ENCODE measurements around the gene KRTAP10-3. TPM values are rescaled to one million over a fixed set of nuclear protein-coding genes. Genes with fewer than 3 reads are reported as not detected.

Gene KRTAP10-3
- total and polyA plus RNA-seq, 2 experiments from 2014 or later, result not detected

DNA sequence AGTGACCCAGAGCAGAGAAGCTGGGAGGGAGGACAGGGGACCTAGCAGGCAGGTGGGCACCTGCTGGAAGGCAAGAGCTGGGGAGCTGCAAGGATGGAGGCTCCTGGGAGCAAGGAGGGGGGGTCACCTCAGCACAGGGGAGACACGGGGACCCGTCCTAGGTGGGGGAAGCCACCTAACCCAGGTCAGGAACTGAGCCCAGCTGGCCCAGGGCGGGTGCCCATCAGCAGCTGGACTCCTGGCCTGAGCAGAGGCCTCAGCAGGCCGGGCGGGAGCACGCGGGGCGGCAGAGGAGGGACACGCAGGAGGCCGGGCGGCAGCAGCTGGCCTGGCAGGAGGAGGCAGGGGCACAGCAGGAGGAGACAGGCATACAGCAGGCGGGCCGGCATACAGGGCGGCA is 19.5 kb downstream of the KRTAP10-3 start:
- DNase-seq (ENCODE audit: low read depth in 1 of 2, low spot score in 1 of 2), result no peak
- Histone ChIP-seq H3K4me1 (ENCODE audit: low read depth) (no peaks in the 10 kb centered on the region), H3K9me3 (ENCODE audit: low read depth) (no peaks in the 10 kb centered on the region), H3K36me3 (no peaks in the 10 kb centered on the region), H3K27ac (no peak overlapping the region), H3K4me3 (no peak overlapping the region), H3K27me3 (no peaks in the 10 kb centered on the region)
- TF ChIP-seq CTCF (IDR thresholded peaks at IDR 0.05; ENCODE audit: low read depth, low read length), result no peak

DNA sequence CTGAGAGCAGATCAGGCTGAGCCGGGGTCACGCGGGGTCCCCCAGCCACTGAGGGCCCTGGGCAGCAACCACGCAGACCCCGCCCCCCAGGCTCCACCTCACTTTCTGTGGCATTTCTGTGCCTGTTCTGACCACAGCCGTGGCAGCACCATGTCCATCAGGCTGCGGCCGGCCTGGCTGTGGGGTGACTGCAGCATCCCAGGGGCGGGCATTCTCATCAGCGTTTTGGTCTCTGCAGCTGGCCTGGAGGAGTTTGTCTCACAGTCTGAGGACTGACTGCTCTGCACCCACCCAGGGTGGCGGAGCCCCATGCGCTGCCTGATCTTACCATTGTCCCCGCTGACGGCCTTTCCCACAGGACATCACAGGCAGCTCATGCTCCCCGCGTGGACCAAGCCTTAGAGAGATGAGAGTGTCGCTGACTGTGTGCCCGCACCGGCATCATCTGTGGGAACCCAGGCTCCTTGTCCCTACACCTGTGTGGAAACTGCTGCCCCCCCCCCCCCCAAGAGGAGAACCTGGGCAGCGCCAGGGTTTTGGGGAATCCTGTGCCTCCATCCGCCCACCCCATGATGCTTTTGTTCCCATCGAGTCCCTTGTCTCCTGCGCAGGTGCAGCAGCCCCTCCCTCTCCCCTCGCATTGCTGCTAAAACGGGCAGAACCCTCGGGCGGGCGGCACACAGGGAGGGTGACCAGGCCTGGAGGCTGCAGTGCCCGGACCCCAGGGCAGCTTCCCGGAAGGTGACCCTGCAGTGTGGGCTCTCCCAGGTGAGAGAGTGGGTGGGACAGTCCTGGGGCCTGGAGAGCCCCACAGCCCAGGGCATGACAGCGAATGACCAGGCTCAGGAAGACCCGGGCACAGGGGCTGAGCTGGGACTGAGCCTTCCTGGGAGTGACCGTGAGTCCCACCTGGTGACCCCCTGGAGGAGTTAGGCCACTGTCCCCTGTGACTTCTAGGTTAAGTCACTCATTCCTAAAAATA is 20.4 kb downstream of the KRTAP10-3 start:
- no peak for TF ChIP-seq CTCF (IDR thresholded peaks at IDR 0.05; ENCODE audit: low read depth, low read length)
- H3K9me3 ChIP-seq (ENCODE audit: low read depth), result no peaks in the 10 kb centered on the region
- H3K4me1 ChIP-seq (ENCODE audit: low read depth), result no peaks in the 10 kb centered on the region
- no peaks in the 10 kb centered on the region for H3K27me3 ChIP-seq
- no peak for DNase-seq (ENCODE audit: low read depth in 1 of 2, low spot score in 1 of 2)
- no peak overlapping the region for H3K4me3 ChIP-seq
- no peaks in the 10 kb centered on the region for H3K36me3 ChIP-seq
- H3K27ac ChIP-seq, result no peak overlapping the region

DNA sequence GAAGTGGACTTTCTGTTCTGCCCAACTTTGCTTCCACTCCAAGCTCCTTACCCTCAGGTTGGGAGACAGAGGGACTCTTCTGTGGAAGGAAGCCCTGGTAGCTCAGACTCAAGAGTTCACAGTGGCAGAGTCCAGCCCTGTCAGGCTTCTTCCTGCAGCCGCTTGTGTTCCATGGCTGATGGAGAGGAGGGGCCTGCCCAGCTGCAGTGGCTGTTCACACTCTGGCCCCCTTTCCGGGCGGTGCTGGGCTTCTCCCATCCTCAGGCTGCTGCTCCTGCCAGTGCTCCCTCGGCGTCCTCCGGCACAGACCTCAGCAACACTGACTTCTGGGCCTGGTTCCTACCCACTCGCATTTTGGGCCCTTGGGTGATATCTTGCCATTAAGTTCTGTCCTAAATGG is 22.6 kb downstream of the KRTAP10-3 start:
- Histone ChIP-seq H3K4me3 (no peak overlapping the region), H3K27me3 (no peaks in the 10 kb centered on the region), H3K9me3 (ENCODE audit: low read depth) (no peaks in the 10 kb centered on the region), H3K4me1 (ENCODE audit: low read depth) (no peaks in the 10 kb centered on the region), H3K27ac (no peak overlapping the region), H3K36me3 (no peaks in the 10 kb centered on the region)
- TF ChIP-seq CTCF (IDR thresholded peaks at IDR 0.05; ENCODE audit: low read depth, low read length), result no peak
- DNase-seq (ENCODE audit: low read depth in 1 of 2, low spot score in 1 of 2), result no peak

DNA sequence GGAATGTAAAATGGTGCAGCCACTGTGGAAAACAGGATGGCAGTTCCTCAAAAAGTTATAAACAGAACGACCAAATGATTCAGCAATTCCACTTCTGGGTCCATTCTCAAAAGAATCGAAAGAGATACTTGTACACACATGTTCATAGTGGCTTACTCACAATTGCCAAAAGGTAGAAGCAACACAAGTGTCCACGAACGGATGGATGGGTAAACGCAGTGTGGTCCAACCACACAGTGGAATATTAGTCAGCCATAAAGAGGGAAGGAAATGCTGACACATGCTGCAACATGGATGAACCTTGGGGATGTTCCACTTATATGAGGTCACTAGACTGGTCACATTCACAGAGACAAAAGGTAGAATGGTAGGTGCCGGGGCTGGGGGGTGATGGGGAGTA is 23.9 kb downstream of the KRTAP10-3 start:
- no peaks in the 10 kb centered on the region for H3K36me3 ChIP-seq
- H3K9me3 ChIP-seq (ENCODE audit: low read depth), result no peaks in the 10 kb centered on the region
- no peak overlapping the region for H3K4me3 ChIP-seq
- no peak overlapping the region for H3K27ac ChIP-seq
- no peak for DNase-seq (ENCODE audit: low read depth in 1 of 2, low spot score in 1 of 2)
- no peak for TF ChIP-seq CTCF (IDR thresholded peaks at IDR 0.05; ENCODE audit: low read depth, low read length)
- H3K27me3 ChIP-seq, result no peaks in the 10 kb centered on the region
- no peaks in the 10 kb centered on the region for H3K4me1 ChIP-seq (ENCODE audit: low read depth)

DNA sequence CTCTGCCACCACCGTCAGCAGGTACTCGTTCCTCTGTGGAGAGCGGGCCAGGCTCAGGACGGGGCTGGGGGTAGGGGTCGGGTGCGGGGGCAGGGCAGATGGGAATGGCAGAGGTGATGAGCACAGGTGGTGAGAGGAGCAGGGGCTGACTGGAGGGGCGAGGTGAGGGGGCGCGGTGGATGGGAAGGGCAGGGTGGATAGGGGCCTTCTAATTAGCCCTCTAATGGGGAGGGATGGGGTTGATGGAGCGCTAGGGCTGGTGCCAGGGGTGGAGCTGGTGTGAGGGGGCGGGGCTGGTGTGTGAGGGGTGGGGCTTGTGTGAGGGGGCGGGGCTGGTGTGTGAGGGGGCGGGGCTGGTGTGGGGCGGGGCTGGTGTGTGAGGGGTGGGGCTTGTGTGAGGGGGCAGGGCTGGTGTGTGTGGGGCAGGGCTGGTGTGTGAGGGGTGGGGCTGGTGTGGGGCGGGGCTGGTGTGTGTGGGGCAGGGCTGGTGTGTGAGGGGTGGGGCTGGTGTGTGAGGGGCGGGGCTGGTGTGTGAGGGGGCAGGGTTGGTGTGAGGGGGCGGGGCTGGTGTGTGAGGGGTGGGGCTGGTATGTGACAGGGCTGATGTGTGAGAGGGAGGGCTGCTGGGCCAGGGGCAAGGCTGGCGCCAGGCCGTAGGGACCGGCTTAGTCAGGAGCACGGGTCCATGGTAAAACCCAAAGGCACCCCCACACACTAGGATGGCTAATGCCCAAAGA is 24.5 kb downstream of the KRTAP10-3 start:
- Histone ChIP-seq H3K4me1 (ENCODE audit: low read depth) (no peaks in the 10 kb centered on the region), H3K4me3 (no peak overlapping the region), H3K9me3 (ENCODE audit: low read depth) (no peaks in the 10 kb centered on the region), H3K36me3 (no peaks in the 10 kb centered on the region), H3K27me3 (no peaks in the 10 kb centered on the region), H3K27ac (no peak overlapping the region)
- no peak for TF ChIP-seq CTCF (IDR thresholded peaks at IDR 0.05; ENCODE audit: low read depth, low read length)
- no peak for DNase-seq (ENCODE audit: low read depth in 1 of 2, low spot score in 1 of 2)

Measured in cardiac muscle cell (in vitro differentiated cells and primary cell).